H9 (cell line): Measurements from ENCODE around the gene GPATCH2. TPM values are rescaled to one million over a fixed set of nuclear protein-coding genes. Genes with fewer than 3 reads are reported as not detected.

Source experiments
- DNase-seq: peaks from one replicate; pipeline ENCODE4 v3.0.0-alpha.2; 2017
- H2AFZ ChIP-seq: one replicate; pipeline ENCODE4 v1.6.1; 2013; ENCODE audit warnings: mild to moderate bottlenecking, low read length, control low read depth, moderate library complexity
- H2AK5ac ChIP-seq: 2 replicates; pipeline ENCODE4 v1.6.1; 2013; ENCODE audit warnings: low read length, control low read depth, mixed read lengths; ENCODE audit not compliant: insufficient read length
- H2BK120ac ChIP-seq: one replicate; pipeline ENCODE4 v1.6.1; 2013; ENCODE audit warnings: low read depth, mild to moderate bottlenecking, low read length, control low read depth, inconsistent platforms; ENCODE audit not compliant: poor library complexity, severe bottlenecking
- H2BK12ac ChIP-seq: 2 replicates; pipeline ENCODE4 v1.6.1; 2013; ENCODE audit warnings: low read length, control low read depth, mixed read lengths, low read depth; ENCODE audit not compliant: insufficient read length
- H2BK15ac ChIP-seq: 2 replicates; pipeline ENCODE4 v1.6.1; 2013; ENCODE audit warnings: low read depth, low read length, control low read depth
- H2BK20ac ChIP-seq: one replicate; pipeline ENCODE4 v1.6.1; 2013; ENCODE audit warnings: low read depth, mild to moderate bottlenecking, low read length, control low read depth, inconsistent platforms; ENCODE audit not compliant: poor library complexity, severe bottlenecking
- H2BK5ac ChIP-seq: 2 replicates; pipeline ENCODE4 v1.6.1; 2013; ENCODE audit warnings: low read length, control low read depth, mixed read lengths; ENCODE audit not compliant: insufficient read length
- H3K14ac ChIP-seq: 2 replicates; pipeline ENCODE4 v1.6.1; 2013; ENCODE audit warnings: low read length, control low read depth; ENCODE audit not compliant: insufficient read depth
- H3K18ac ChIP-seq: 2 replicates; pipeline ENCODE4 v1.6.1; 2013; ENCODE audit warnings: low read depth, mild to moderate bottlenecking, mixed read lengths, low read length, control low read depth; ENCODE audit not compliant: insufficient read length
- H3K23ac ChIP-seq: 2 replicates; pipeline ENCODE4 v1.6.1; 2013; ENCODE audit warnings: low read length, control low read depth, mixed read lengths, low read depth; ENCODE audit not compliant: insufficient read length
- H3K23me2 ChIP-seq: 2 replicates; pipeline ENCODE4 v1.6.1; 2013; ENCODE audit warnings: low read depth, mild to moderate bottlenecking, mixed read lengths, low read length, control low read depth; ENCODE audit not compliant: insufficient read length, poor library complexity, severe bottlenecking
- H3K27ac ChIP-seq: 2 replicates; pipeline ENCODE4 v1.5.1; 2013; ENCODE audit warnings: low read length, control low read depth, mixed read lengths, low read depth; ENCODE audit not compliant: insufficient read length
- H3K27me3 ChIP-seq: 2 replicates; pipeline ENCODE4 v1.6.1; 2013; ENCODE audit warnings: low read length, control low read depth, inconsistent platforms; ENCODE audit not compliant: insufficient read depth
- H3K4ac ChIP-seq: 2 replicates; pipeline ENCODE4 v1.6.1; 2013; ENCODE audit warnings: low read depth, mild to moderate bottlenecking, control low read depth, inconsistent platforms, low read length, moderate library complexity
- H3K4me1 ChIP-seq: 2 replicates; pipeline ENCODE4 v1.6.1; 2013; ENCODE audit warnings: low read length, control low read depth, inconsistent platforms; ENCODE audit not compliant: insufficient read depth
- H3K4me2 ChIP-seq: 2 replicates; pipeline ENCODE4 v1.6.1; 2013; ENCODE audit warnings: low read length, control low read depth, mixed read lengths; ENCODE audit not compliant: insufficient read length, insufficient read depth
- H3K56ac ChIP-seq: 2 replicates; pipeline ENCODE4 v1.6.1; 2013; ENCODE audit warnings: low read depth, mild to moderate bottlenecking, mixed read lengths, low read length, control low read depth; ENCODE audit not compliant: insufficient read length
- H3K79me1 ChIP-seq: 2 replicates; pipeline ENCODE4 v1.6.1; 2013; ENCODE audit warnings: low read depth, mild to moderate bottlenecking, moderate library complexity, low read length, control low read depth, inconsistent platforms; ENCODE audit not compliant: insufficient read depth, poor library complexity, severe bottlenecking
- H3K79me2 ChIP-seq: 2 replicates; pipeline ENCODE4 v1.6.1; 2013; ENCODE audit warnings: low read length, control low read depth, inconsistent platforms; ENCODE audit not compliant: insufficient read depth
- H3K9ac ChIP-seq: 2 replicates; pipeline ENCODE4 v1.6.1; 2013; ENCODE audit warnings: low read length, control low read depth, mixed read lengths; ENCODE audit not compliant: insufficient read length; ENCODE audit errors: extremely low read depth
- H3K9me3 ChIP-seq: one replicate; pipeline ENCODE4 v1.6.1; 2013; ENCODE audit warnings: low read depth, low read length, inconsistent platforms; ENCODE audit not compliant: control insufficient read depth
- H3T11ph ChIP-seq: one replicate; pipeline ENCODE4 v1.6.1; 2013; ENCODE audit warnings: mild to moderate bottlenecking, low read length, control low read depth, inconsistent platforms
- H4K20me1 ChIP-seq: one replicate; pipeline ENCODE4 v1.6.1; 2013; ENCODE audit not compliant: control insufficient read depth, insufficient read length, insufficient read depth
- H4K5ac ChIP-seq: 2 replicates; pipeline ENCODE4 v1.6.1; 2013; ENCODE audit warnings: low read depth, mild to moderate bottlenecking, mixed read lengths, low read length, control low read depth; ENCODE audit not compliant: insufficient read length
- H4K8ac ChIP-seq: replicated peaks from 2 replicates; pipeline ENCODE4 v1.6.1; 2013; ENCODE audit warnings: low read length, control low read depth, mixed read lengths, low read depth; ENCODE audit not compliant: insufficient read length
- H4K91ac ChIP-seq: 2 replicates; pipeline ENCODE4 v1.6.1; 2013; ENCODE audit warnings: low read depth, mild to moderate bottlenecking, moderate library complexity, mixed read lengths, low read length, control low read depth; ENCODE audit not compliant: insufficient read length
- H3K27ac Mint-ChIP-seq, 3 experiments: 2 replicates in 2 of 3; 3 replicates in 1 of 3; pipeline ENCODE4 v1.8.0; 2020 to 2021; ENCODE audit warnings: mixed read lengths in 3 of 3, mild to moderate bottlenecking in 1 of 3, moderate library complexity in 1 of 3
- H3K27me3 Mint-ChIP-seq: 2 replicates; pipeline ENCODE4 v1.8.0; 2021; ENCODE audit warnings: low read depth, mild to moderate bottlenecking, moderate library complexity, mixed read lengths
- H3K36me3 Mint-ChIP-seq, 3 experiments: 2 replicates in 2 of 3; 3 replicates in 1 of 3; pipeline ENCODE4 v1.8.0; 2020 to 2021; ENCODE audit warnings: low read depth in 3 of 3, mixed read lengths in 3 of 3; ENCODE audit not compliant: insufficient read depth in 1 of 3
- H3K4me1 Mint-ChIP-seq, 2 experiments: 2 replicates each; pipeline ENCODE4 v1.8.0; 2020; ENCODE audit warnings: mixed read lengths in 2 of 2
- H3K4me3 Mint-ChIP-seq, 2 experiments: 2 replicates in 1 of 2; 3 replicates in 1 of 2; pipeline ENCODE4 v1.8.0; 2020 to 2021; ENCODE audit warnings: mild to moderate bottlenecking in 2 of 2, mixed read lengths in 2 of 2, moderate library complexity in 1 of 2
- H3K9me3 Mint-ChIP-seq, 2 experiments: 2 replicates in 1 of 2; 3 replicates in 1 of 2; pipeline ENCODE4 v1.8.0; 2020; ENCODE audit warnings: mild to moderate bottlenecking in 2 of 2, mixed read lengths in 2 of 2, moderate library complexity in 1 of 2
- WGBS: extraction: QIAGEN DNeasy Blood & Tissue Kit; methylation state at CpG from one replicate; pipeline ENCODE4 v1.1.7; 2013; ENCODE audit warnings: missing lambda C conversion rate, low lambda C conversion rate, mixed read lengths; ENCODE audit not compliant: insufficient read length; ENCODE audit errors: extremely low coverage; 5-methylcytosine and 5-hydroxymethylcytosine counted together
- total RNA-seq: library from RNA; stranded (reverse); gene quantifications from 2 replicates; pipeline ENCODE4 v1.2.1, GENCODE V29; 2021
- TF ChIP-seq, protein P1 (sequence below): fragments of 200-600 bp; sonication (generic); conservative IDR thresholded peaks from 3 replicates; pipeline ENCODE4 v1.8.0; 2021; ENCODE audit warnings: antibody characterized with exemption, mild to moderate bottlenecking

Gene GPATCH2
- total RNA-seq, 1 experiment from 2014 or later, result 14.3 TPM

DNA sequence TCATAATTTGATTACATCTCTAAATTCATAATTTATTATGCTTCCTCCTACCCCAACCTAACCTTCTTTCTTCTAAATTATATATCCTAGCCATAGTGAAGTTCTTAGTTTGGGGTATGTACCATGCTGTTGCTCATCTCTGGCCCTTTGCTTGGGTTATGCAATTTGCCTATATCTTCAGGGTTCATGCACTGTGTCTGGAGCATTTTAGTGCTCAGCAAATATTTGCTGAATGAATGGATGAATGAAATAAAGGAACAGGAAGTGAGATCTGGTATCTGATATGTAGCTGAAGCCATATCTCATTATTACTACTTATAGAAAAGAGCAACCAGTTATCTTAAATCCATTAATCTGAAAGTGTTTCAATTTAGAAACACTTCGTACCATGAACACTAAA lies 137.6 kb downstream of the GPATCH2 start:
- Histone ChIP-seq H3K9ac (no peak overlapping the region), H3K27me3 (no peaks in the 10 kb centered on the region), H3T11ph (no peak overlapping the region), H4K5ac (no peak overlapping the region), H3K4me1 (no peaks in the 10 kb centered on the region; the same call in 1 of the 2 replicates), H3K18ac (no peak overlapping the region), H3K4ac (no peak overlapping the region), H2BK5ac (no peak overlapping the region), H3K14ac (no peak overlapping the region), H4K8ac (no peak overlapping the region), H3K9me3 (no peaks in the 10 kb centered on the region), H3K79me1 (no peaks in the 10 kb centered on the region), H3K4me2 (no peak overlapping the region), H2BK15ac (no peak overlapping the region), H2BK20ac (no peak overlapping the region), H2AFZ (no peak overlapping the region), H3K79me2 (no peaks in the 10 kb centered on the region), H3K23me2 (no peaks in the 10 kb centered on the region), H3K27ac (no peak overlapping the region), H3K56ac (no peak overlapping the region), H4K20me1 (no peaks in the 10 kb centered on the region), H2AK5ac (no peak overlapping the region), H3K23ac (no peak overlapping the region), H2BK12ac (no peak overlapping the region), H2BK120ac (no peak overlapping the region), H4K91ac (no peak overlapping the region)
- Mint-ChIP-seq H3K4me1 (peaks cover 3 to 5% of the 10 kb centered on the region in 2 experiments; a peak in 3 of 4 replicates), H3K27ac (no peak overlapping the region), H3K36me3 (no peaks in the 10 kb centered on the region), H3K9me3 (no peaks in the 10 kb centered on the region), H3K27me3 (no peaks in the 10 kb centered on the region), H3K4me3 (no peak overlapping the region)
- TF ChIP-seq, protein P1, sequence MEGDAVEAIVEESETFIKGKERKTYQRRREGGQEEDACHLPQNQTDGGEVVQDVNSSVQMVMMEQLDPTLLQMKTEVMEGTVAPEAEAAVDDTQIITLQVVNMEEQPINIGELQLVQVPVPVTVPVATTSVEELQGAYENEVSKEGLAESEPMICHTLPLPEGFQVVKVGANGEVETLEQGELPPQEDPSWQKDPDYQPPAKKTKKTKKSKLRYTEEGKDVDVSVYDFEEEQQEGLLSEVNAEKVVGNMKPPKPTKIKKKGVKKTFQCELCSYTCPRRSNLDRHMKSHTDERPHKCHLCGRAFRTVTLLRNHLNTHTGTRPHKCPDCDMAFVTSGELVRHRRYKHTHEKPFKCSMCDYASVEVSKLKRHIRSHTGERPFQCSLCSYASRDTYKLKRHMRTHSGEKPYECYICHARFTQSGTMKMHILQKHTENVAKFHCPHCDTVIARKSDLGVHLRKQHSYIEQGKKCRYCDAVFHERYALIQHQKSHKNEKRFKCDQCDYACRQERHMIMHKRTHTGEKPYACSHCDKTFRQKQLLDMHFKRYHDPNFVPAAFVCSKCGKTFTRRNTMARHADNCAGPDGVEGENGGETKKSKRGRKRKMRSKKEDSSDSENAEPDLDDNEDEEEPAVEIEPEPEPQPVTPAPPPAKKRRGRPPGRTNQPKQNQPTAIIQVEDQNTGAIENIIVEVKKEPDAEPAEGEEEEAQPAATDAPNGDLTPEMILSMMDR, result no peak
- no peak for DNase-seq
- no CpG with 5 or more reads among the region's 1 CpG for WGBS
